Stimulated activated CD4-positive, alpha-beta T cell treated with anti-CD3 and anti-CD28 coated beads, TNF-alpha, amount 100 ng/mL, for 24 hours (primary cell): ENCODE measurements around the gene RAB8B.

ENCODE experiments used
- DNase-seq, 3 experiments: peaks; one replicate each; pipeline ENCODE4 v3.0.0-alpha.2; 2020; ENCODE audit warnings: low read depth in 3 of 3

Gene RAB8B

GRCh38 chr15:63185206-63185605 lies 4.2 kb upstream of the RAB8B start:
- DNase-seq: no peak

GRCh38 chr15:63186065-63186464 lies 3.3 kb upstream of the RAB8B start:
- DNase-seq: no peak

- DNase-seq: no peak
Observed at GRCh38 chr15:63187589-63188226, 1.7 kb upstream of the RAB8B start.

GRCh38 chr15:63188247-63188925 lies 1.0 kb upstream of the RAB8B start:
- peak in 1 of 3 experiments; percentile 30 for DNase-seq

GRCh38 chr15:63189941-63190768 lies 749 bp downstream of the RAB8B start:
- no peak for DNase-seq

GRCh38 chr15:63190769-63191649 lies 1.6 kb downstream of the RAB8B start:
- DNase-seq: no peak

- DNase-seq: no peak
Observed at GRCh38 chr15:63191895-63192618, 2.7 kb downstream of the RAB8B start.

- DNase-seq: no peak
Observed at GRCh38 chr15:63192619-63193206, 3.3 kb downstream of the RAB8B start.

- no peak for DNase-seq
Observed at GRCh38 chr15:63194302-63194701, 4.9 kb downstream of the RAB8B start.

GRCh38 chr15:63194880-63195568 lies 5.6 kb downstream of the RAB8B start:
- no peak for DNase-seq

- no peak for DNase-seq
Observed at GRCh38 chr15:63195569-63196015, 6.2 kb downstream of the RAB8B start.

- no peak for DNase-seq
Observed at GRCh38 chr15:63196842-63197241, 7.4 kb downstream of the RAB8B start.

GRCh38 chr15:63197626-63198025 lies 8.2 kb downstream of the RAB8B start:
- no peak for DNase-seq

- DNase-seq: no peak
Observed at GRCh38 chr15:63198371-63199250, 9.2 kb downstream of the RAB8B start.

GRCh38 chr15:63200464-63201249 lies 11.3 kb downstream of the RAB8B start:
- no peak for DNase-seq

GRCh38 chr15:63202861-63203260 lies 13.5 kb downstream of the RAB8B start:
- DNase-seq: no peak

- no peak for DNase-seq
Observed at GRCh38 chr15:63203451-63204090, 14.2 kb downstream of the RAB8B start.

- no peak for DNase-seq
Observed at GRCh38 chr15:63206079-63206478, 16.7 kb downstream of the RAB8B start.
